ENCODE data around the gene SLC16A3. TPM values are rescaled to one million over a fixed set of nuclear protein-coding genes. Genes with fewer than 3 reads are reported as not detected.
A peak's percentile ranks its signal among the peaks of the same experiment; 100 is the strongest.

Gene SLC16A3
- total RNA-seq, 2 experiments from 2014 or later: 183 to 193 TPM

- intact Hi-C loops (cut with micrococcal nuclease): loop anchor here (5.0 kb wide), 1 partner anchor 78 kb away; no protein-coding TSS in a partner anchor
- Mint-ChIP-seq H3K4me1 (ENCODE audit: low read depth) (peaks cover 43% of the 10 kb centered on the region), H3K36me3 (ENCODE audit: low read depth) (peaks cover 53% of the 10 kb centered on the region), H3K27me3 (no peaks in the 10 kb centered on the region), H3K27ac (peak overlapping the region; percentile 63), H3K4me3 (no peak overlapping the region), H3K9me3 (no peaks in the 10 kb centered on the region)
- ATAC-seq (no peak), DNase-seq (peak; percentile 65)
- TF ChIP-seq CTCF (IDR thresholded peaks at IDR 0.05): peak; percentile 61
- ChIA-PET CTCF (interaction anchor here (0.9 to 3.5 kb wide), 2 partner anchors 13 to 77 kb away, joined by 3 to 15 read pairs; no protein-coding TSS in a partner anchor), POLR2A (interaction anchor here (0.9 to 1.6 kb wide), 3 partner anchors 9 to 84 kb away, joined by 3 to 4 read pairs (median 4); no protein-coding TSS in a partner anchor)
Observed at GRCh38 chr17:82244413-82245133, 15.7 kb downstream of the SLC16A3 start.

GRCh38 chr17:82245134-82246039 is 16.5 kb downstream of the SLC16A3 start:
- no peak for TF ChIP-seq CTCF (IDR thresholded peaks at IDR 0.05)
- intact Hi-C loops (cut with micrococcal nuclease): no loop called here
- DNase-seq (no peak), ATAC-seq (no peak)
- ChIA-PET CTCF (interaction anchor here (1.7 kb wide), 1 partner anchor 10 kb away, joined by 6 read pairs; no protein-coding TSS in a partner anchor), POLR2A (interaction anchor here (0.7 to 1.6 kb wide), 5 partner anchors 8 to 193 kb away, joined by 3 to 4 read pairs (median 3); no protein-coding TSS in a partner anchor)
- H3K4me3 Mint-ChIP-seq: no peak overlapping the region
- peak overlapping the region; percentile 74 for H3K27ac Mint-ChIP-seq
- peaks cover 36% of the 10 kb centered on the region for H3K4me1 Mint-ChIP-seq (ENCODE audit: low read depth)
- H3K36me3 Mint-ChIP-seq (ENCODE audit: low read depth): peaks cover 56% of the 10 kb centered on the region
- no peaks in the 10 kb centered on the region for H3K27me3 Mint-ChIP-seq
- no peaks in the 10 kb centered on the region for H3K9me3 Mint-ChIP-seq

- ATAC-seq: no peak
- Mint-ChIP-seq H3K4me3 (no peak overlapping the region), H3K36me3 (ENCODE audit: low read depth) (peaks cover 57% of the 10 kb centered on the region), H3K27ac (peak overlapping the region; percentile 74), H3K4me1 (ENCODE audit: low read depth) (peaks cover 30% of the 10 kb centered on the region), H3K9me3 (no peaks in the 10 kb centered on the region), H3K27me3 (no peaks in the 10 kb centered on the region)
- DNase-seq: no peak
- ChIA-PET CTCF (interaction anchor here (1.7 kb wide), 1 partner anchor 10 kb away, joined by 6 read pairs; no protein-coding TSS in a partner anchor), POLR2A (interaction anchor here (0.7 to 1.6 kb wide), 5 partner anchors 9 to 193 kb away, joined by 3 to 4 read pairs (median 3); no protein-coding TSS in a partner anchor)
- TF ChIP-seq CTCF (IDR thresholded peaks at IDR 0.05): no peak
- intact Hi-C loops (cut with micrococcal nuclease): no loop called here
Observed at GRCh38 chr17:82246040-82246364, 17.2 kb downstream of the SLC16A3 start.

- DNase-seq (no peak), ATAC-seq (no peak)
- H3K27me3 Mint-ChIP-seq: no peaks in the 10 kb centered on the region
- ChIA-PET CTCF (interaction anchor here (1.7 kb wide), 1 partner anchor 11 kb away, joined by 6 read pairs; no protein-coding TSS in a partner anchor), POLR2A (interaction anchor here (1.1 to 1.5 kb wide), 2 partner anchors 52 to 75 kb away, joined by 3 to 4 read pairs; no protein-coding TSS in a partner anchor)
- H3K9me3 Mint-ChIP-seq: no peaks in the 10 kb centered on the region
- peak overlapping the region; percentile 74 for H3K27ac Mint-ChIP-seq
- peaks cover 25% of the 10 kb centered on the region for H3K4me1 Mint-ChIP-seq (ENCODE audit: low read depth)
- intact Hi-C loops (cut with micrococcal nuclease): no loop called here
- H3K36me3 Mint-ChIP-seq (ENCODE audit: low read depth): peaks cover 63% of the 10 kb centered on the region
- H3K4me3 Mint-ChIP-seq: no peak overlapping the region
- no peak for TF ChIP-seq CTCF (IDR thresholded peaks at IDR 0.05)
Observed at GRCh38 chr17:82246365-82247181, 17.7 kb downstream of the SLC16A3 start.
